OCI-LY3 (cell line): ENCODE results near the gene FBN2.

Experiments used
- H2AFZ ChIP-seq: fragments of 200-600, 300-600 bp; shearing (Covaris generic); 2 replicates; pipeline ENCODE4 v1.6.0; 2014; ENCODE audit warnings: antibody characterized with exemption, low read depth, low read length
- H3K27ac ChIP-seq: fragments of 200-600, 300-600 bp; sonication (generic); 2 replicates; pipeline ENCODE4 v1.5.1; 2014; ENCODE audit warnings: mild to moderate bottlenecking, low read length, moderate library complexity, mixed read lengths
- H3K27me3 ChIP-seq: fragments of 200-600, 300-600 bp; sonication (generic); 2 replicates; pipeline ENCODE4 v1.6.1; 2014; ENCODE audit warnings: low read depth, low read length, mixed read lengths
- H3K36me3 ChIP-seq: fragments of 200-600, 300-600 bp; sonication (generic); replicated peaks from 2 replicates; pipeline ENCODE3; 2014; ENCODE audit warnings: low read depth, low read length, mixed read lengths
- H3K4me1 ChIP-seq: fragments of 300-600, 200-600 bp; sonication (generic); 2 replicates; pipeline ENCODE4 v1.6.1; 2014; ENCODE audit warnings: low read length, mixed read lengths
- H3K4me2 ChIP-seq: fragments of 200-600, 300-600 bp; sonication (generic); 2 replicates; pipeline ENCODE4 v1.6.1; 2014; ENCODE audit warnings: low read length, mixed read lengths
- H3K4me3 ChIP-seq: fragments of 300-600, 200-600 bp; sonication (generic); 2 replicates; pipeline ENCODE4 v1.5.1; 2014; ENCODE audit warnings: antibody characterized with exemption, mild to moderate bottlenecking, low read length, moderate library complexity
- H3K79me2 ChIP-seq: fragments of 300-600, 200-600 bp; shearing (Covaris generic); 2 replicates; pipeline ENCODE4 v1.6.1; 2014; ENCODE audit warnings: mild to moderate bottlenecking, low read length, mixed read lengths
- H3K9ac ChIP-seq: fragments of 300-600, 200-600 bp; shearing (Covaris generic); 2 replicates; pipeline ENCODE4 v1.6.0; 2014; ENCODE audit warnings: mild to moderate bottlenecking, low read length, moderate library complexity
- H3K9me3 ChIP-seq: fragments of 200-600, 300-600 bp; shearing (Covaris generic); 2 replicates; pipeline ENCODE4 v1.6.1; 2014; ENCODE audit warnings: low read length, mixed read lengths; ENCODE audit not compliant: insufficient read depth
- H4K20me1 ChIP-seq: fragments of 200-600, 300-600 bp; sonication (generic); 2 replicates; pipeline ENCODE4 v1.6.1; 2016; ENCODE audit warnings: low read length, mixed read lengths; ENCODE audit not compliant: insufficient read depth
- CTCF ChIP-seq: fragments of 200-600, 300-600 bp; sonication (generic); IDR thresholded peaks from 2 replicates; pipeline ENCODE4 v1.5.1; 2014; ENCODE audit warnings: antibody characterized with exemption, low read length, low read depth
- EZH2phosphoT487 ChIP-seq: fragments of 200-600 bp; shearing (Covaris generic); IDR thresholded peaks from 2 replicates; pipeline ENCODE4 v1.6.1; 2018; ENCODE audit warnings: antibody characterized with exemption, mixed run types, low read depth

Gene FBN2

DNA sequence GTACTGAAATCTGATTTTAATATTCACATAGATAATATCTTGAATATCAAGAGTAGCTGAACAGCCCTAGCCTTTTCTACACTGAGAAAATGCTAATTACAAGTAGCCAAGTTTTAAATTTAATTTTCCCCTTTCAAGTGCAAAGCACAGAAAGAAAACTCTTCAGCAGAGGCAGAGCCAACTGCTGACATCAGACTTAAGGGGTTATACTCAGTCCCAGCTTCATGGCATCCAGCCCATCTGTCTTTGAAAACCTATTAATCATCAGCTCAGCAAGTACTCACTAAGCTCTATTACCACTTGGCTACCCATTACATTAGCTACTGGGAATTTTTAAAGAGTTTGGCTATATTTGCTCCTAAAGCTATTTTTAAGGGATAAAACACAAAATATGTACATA, 234.0 kb downstream of the FBN2 start:
- Histone ChIP-seq H3K9me3 (no peaks in the 10 kb centered on the region), H3K27ac (no peak overlapping the region), H3K4me2 (no peak overlapping the region), H3K4me3 (no peak overlapping the region), H3K79me2 (no peaks in the 10 kb centered on the region), H3K27me3 (no peaks in the 10 kb centered on the region), H4K20me1 (no peaks in the 10 kb centered on the region), H3K4me1 (no peaks in the 10 kb centered on the region), H3K9ac (no peak overlapping the region), H2AFZ (no peak overlapping the region), H3K36me3 (no peaks in the 10 kb centered on the region)
- TF ChIP-seq CTCF (no peak), EZH2phosphoT487 (no peak)

- Histone ChIP-seq H3K79me2 (no peaks in the 10 kb centered on the region), H3K9me3 (no peaks in the 10 kb centered on the region), H3K27ac (no peak overlapping the region), H3K36me3 (no peaks in the 10 kb centered on the region), H4K20me1 (no peaks in the 10 kb centered on the region), H2AFZ (no peak overlapping the region), H3K4me3 (no peak overlapping the region), H3K4me1 (no peaks in the 10 kb centered on the region), H3K9ac (no peak overlapping the region), H3K4me2 (no peak overlapping the region), H3K27me3 (no peaks in the 10 kb centered on the region)
- TF ChIP-seq EZH2phosphoT487 (no peak), CTCF (no peak)
Measured at GRCh38 chr5:128303593-128303992, 234.5 kb downstream of the FBN2 start.

GRCh38 chr5:128300181-128300580, 237.9 kb downstream of the FBN2 start:
- Histone ChIP-seq H3K36me3 (no peaks in the 10 kb centered on the region), H3K9me3 (no peaks in the 10 kb centered on the region), H3K4me2 (no peak overlapping the region), H3K4me1 (no peaks in the 10 kb centered on the region), H3K79me2 (no peaks in the 10 kb centered on the region), H3K4me3 (no peak overlapping the region), H3K27me3 (no peaks in the 10 kb centered on the region), H2AFZ (no peak overlapping the region), H4K20me1 (no peaks in the 10 kb centered on the region), H3K9ac (no peak overlapping the region), H3K27ac (no peak overlapping the region)
- TF ChIP-seq EZH2phosphoT487: no peak
- no peak for TF ChIP-seq CTCF

GRCh38 chr5:128290152-128290858, 247.7 kb downstream of the FBN2 start:
- Histone ChIP-seq H3K9me3 (no peaks in the 10 kb centered on the region), H3K36me3 (no peaks in the 10 kb centered on the region), H4K20me1 (no peaks in the 10 kb centered on the region), H3K4me3 (no peak overlapping the region), H3K4me1 (no peaks in the 10 kb centered on the region), H3K27me3 (no peaks in the 10 kb centered on the region), H3K4me2 (no peak overlapping the region), H2AFZ (no peak overlapping the region), H3K79me2 (no peaks in the 10 kb centered on the region), H3K9ac (no peak overlapping the region), H3K27ac (no peak overlapping the region)
- TF ChIP-seq EZH2phosphoT487: no peak
- no peak for TF ChIP-seq CTCF
